NCI-H187 treated with DMSO at 0.1 percent for 48 hours (cell line): ENCODE measurements around the gene CARTPT.

Experiments used
- DNase-seq: peaks from one replicate; lab custom pipeline; 2025; lab: John Stamatoyannopoulos, UW

Gene CARTPT

GRCh38 chr5:71737931-71738539, 19.0 kb downstream of the CARTPT start:
- DNase-seq = no peak

GRCh38 chr5:71738662-71739361, 19.7 kb downstream of the CARTPT start:
- no peak for DNase-seq

- DNase-seq = no peak
These were observed 21.1 kb downstream of the CARTPT start for GRCh38 chr5:71740015-71740753.

- no peak for DNase-seq
These were observed 24.1 kb downstream of the CARTPT start for GRCh38 chr5:71743155-71743554.

GRCh38 chr5:71744009-71744790, 25.1 kb downstream of the CARTPT start:
- DNase-seq = no peak

GRCh38 chr5:71747182-71747581, 28.1 kb downstream of the CARTPT start:
- no peak for DNase-seq

- DNase-seq = no peak
These were observed 29.3 kb downstream of the CARTPT start for GRCh38 chr5:71748360-71748759.

- DNase-seq = no peak
These were observed 32.3 kb downstream of the CARTPT start for GRCh38 chr5:71751422-71751821.

GRCh38 chr5:71752441-71753190, 33.5 kb downstream of the CARTPT start:
- DNase-seq = no peak

GRCh38 chr5:71757590-71758543, 38.8 kb downstream of the CARTPT start:
- DNase-seq = no peak

GRCh38 chr5:71762826-71763225, 43.8 kb downstream of the CARTPT start:
- DNase-seq = no peak

GRCh38 chr5:71767661-71768060, 48.6 kb downstream of the CARTPT start:
- DNase-seq = no peak

GRCh38 chr5:71769287-71769686, 50.2 kb downstream of the CARTPT start:
- DNase-seq = no peak

GRCh38 chr5:71770381-71770780, 51.3 kb downstream of the CARTPT start:
- DNase-seq = no peak
